GM19395 (cell line): ENCODE measurements around the gene CFAP298.
A peak's percentile ranks its signal among the peaks of the same experiment; 100 is the strongest.
"Not testable (repeated sequence)": the region's sequence is repeated elsewhere in the genome, so short reads cannot be mapped to it uniquely, and the experiment has no call there.

Experiments
- ATAC-seq: cut with Tn5 transposase; IDR thresholded peaks from one replicate; pipeline ENCODE4 v1.9.1; 2021; ENCODE audit warnings: mild to moderate bottlenecking, moderate library complexity; ENCODE audit not compliant: unreplicated experiment

CFAP298 gene

GRCh38 chr21:32612075-32612998 lies at the start of gene CFAP298:
CFAP298 (minus strand) TSS chr21:32612377; CDS start chr21:32612243, 134 bp downstream.
- ATAC-seq = peak; percentile 92

GRCh38 chr21:32661026-32661782 lies 49.0 kb upstream of the CFAP298 start:
- ATAC-seq = not testable (repeated sequence)

GRCh38 chr21:32658524-32658923 lies 46.3 kb upstream of the CFAP298 start:
- no peak for ATAC-seq

- no peak for ATAC-seq
Observed at GRCh38 chr21:32653326-32653901, 41.2 kb upstream of the CFAP298 start.

- ATAC-seq = no peak
Observed at GRCh38 chr21:32648165-32648564, 36.0 kb upstream of the CFAP298 start.

- no peak for ATAC-seq
Observed at GRCh38 chr21:32645261-32646182, 33.3 kb upstream of the CFAP298 start.

GRCh38 chr21:32641710-32642698 lies 29.8 kb upstream of the CFAP298 start:
- no peak for ATAC-seq

- no peak for ATAC-seq
Observed at GRCh38 chr21:32626621-32627196, 14.5 kb upstream of the CFAP298 start.

GRCh38 chr21:32618218-32618617 lies 6.0 kb upstream of the CFAP298 start:
- ATAC-seq = not testable (repeated sequence)

GRCh38 chr21:32613436-32614043 lies 1.4 kb upstream of the CFAP298 start:
- ATAC-seq = no peak

- ATAC-seq = no peak
Observed at GRCh38 chr21:32612999-32613337, 791 bp upstream of the CFAP298 start.

- ATAC-seq = peak; percentile 13
Observed at GRCh38 chr21:32611471-32611997, 643 bp downstream of the CFAP298 start.

- not testable (repeated sequence) for ATAC-seq
Observed at GRCh38 chr21:32610940-32611339, 1.2 kb downstream of the CFAP298 start.

- no peak for ATAC-seq
Observed at GRCh38 chr21:32608851-32609250, 3.3 kb downstream of the CFAP298 start.

- ATAC-seq = no peak
Observed at GRCh38 chr21:32605469-32605868, 6.7 kb downstream of the CFAP298 start.

- no peak for ATAC-seq
Observed at GRCh38 chr21:32604464-32604863, 7.7 kb downstream of the CFAP298 start.

- ATAC-seq = no peak
Observed at GRCh38 chr21:32603131-32603530, 9.0 kb downstream of the CFAP298 start.

GRCh38 chr21:32602099-32602498 lies 10.1 kb downstream of the CFAP298 start:
- no peak for ATAC-seq
